Measurements from ENCODE around the gene CD82.

Gene CD82

GRCh38 chr11:44615041-44615755 is 49.7 kb downstream of the CD82 start:
- H3K27me3 Mint-ChIP-seq (ENCODE audit: low read depth) = no peaks in the 10 kb centered on the region
- H3K4me1 Mint-ChIP-seq (ENCODE audit: low read depth) = peaks cover 53% of the 10 kb centered on the region
- peak overlapping the region; percentile 75 for H3K27ac Mint-ChIP-seq
- H3K4me3 Mint-ChIP-seq = no peak overlapping the region
- H3K9me3 Mint-ChIP-seq = no peaks in the 10 kb centered on the region
- peaks cover 44% of the 10 kb centered on the region for H3K36me3 Mint-ChIP-seq (ENCODE audit: low read depth)

- Mint-ChIP-seq H3K36me3 (ENCODE audit: low read depth) (peaks cover 50% of the 10 kb centered on the region), H3K27ac (no peak overlapping the region), H3K4me1 (ENCODE audit: low read depth) (peaks cover 49% of the 10 kb centered on the region), H3K4me3 (no peak overlapping the region), H3K27me3 (ENCODE audit: low read depth) (no peaks in the 10 kb centered on the region), H3K9me3 (no peaks in the 10 kb centered on the region)
Observed at GRCh38 chr11:44615913-44616791, 50.7 kb downstream of the CD82 start.

- H3K36me3 Mint-ChIP-seq (ENCODE audit: low read depth) = peaks cover 56% of the 10 kb centered on the region
- H3K4me1 Mint-ChIP-seq (ENCODE audit: low read depth) = peaks cover 51% of the 10 kb centered on the region
- H3K27me3 Mint-ChIP-seq (ENCODE audit: low read depth) = no peaks in the 10 kb centered on the region
- no peaks in the 10 kb centered on the region for H3K9me3 Mint-ChIP-seq
- no peak overlapping the region for H3K4me3 Mint-ChIP-seq
- no peak overlapping the region for H3K27ac Mint-ChIP-seq
Observed at GRCh38 chr11:44617671-44618461, 52.4 kb downstream of the CD82 start.

GRCh38 chr11:44618561-44619425 is 53.3 kb downstream of the CD82 start:
- Mint-ChIP-seq H3K27me3 (ENCODE audit: low read depth) (no peaks in the 10 kb centered on the region), H3K36me3 (ENCODE audit: low read depth) (peaks cover 60% of the 10 kb centered on the region), H3K4me1 (ENCODE audit: low read depth) (peaks cover 53% of the 10 kb centered on the region), H3K9me3 (no peaks in the 10 kb centered on the region), H3K4me3 (no peak overlapping the region), H3K27ac (no peak overlapping the region)

GRCh38 chr11:44620328-44620725 is 54.9 kb downstream of the CD82 start:
- Mint-ChIP-seq H3K27ac (peak overlapping the region; percentile 52), H3K4me3 (no peak overlapping the region), H3K27me3 (ENCODE audit: low read depth) (no peaks in the 10 kb centered on the region), H3K36me3 (ENCODE audit: low read depth) (peaks cover 55% of the 10 kb centered on the region), H3K9me3 (no peaks in the 10 kb centered on the region), H3K4me1 (ENCODE audit: low read depth) (peaks cover 39% of the 10 kb centered on the region)

- H3K36me3 Mint-ChIP-seq (ENCODE audit: low read depth) = peaks cover 49% of the 10 kb centered on the region
- H3K27me3 Mint-ChIP-seq (ENCODE audit: low read depth) = no peaks in the 10 kb centered on the region
- no peak overlapping the region for H3K4me3 Mint-ChIP-seq
- H3K4me1 Mint-ChIP-seq (ENCODE audit: low read depth) = peaks cover 31% of the 10 kb centered on the region
- H3K27ac Mint-ChIP-seq = no peak overlapping the region
- H3K9me3 Mint-ChIP-seq = no peaks in the 10 kb centered on the region
Observed at GRCh38 chr11:44621140-44621681, 55.7 kb downstream of the CD82 start.

- H3K9me3 Mint-ChIP-seq = no peaks in the 10 kb centered on the region
- H3K4me1 Mint-ChIP-seq (ENCODE audit: low read depth) = peaks cover 31% of the 10 kb centered on the region
- no peak overlapping the region for H3K4me3 Mint-ChIP-seq
- peaks cover 49% of the 10 kb centered on the region for H3K36me3 Mint-ChIP-seq (ENCODE audit: low read depth)
- H3K27ac Mint-ChIP-seq = peak overlapping the region; percentile 26
- H3K27me3 Mint-ChIP-seq (ENCODE audit: low read depth) = no peaks in the 10 kb centered on the region
Observed at GRCh38 chr11:44621784-44622183, 56.3 kb downstream of the CD82 start.

- H3K27ac Mint-ChIP-seq = no peak overlapping the region
Observed at GRCh38 chr11:44622190-44622650, 56.8 kb downstream of the CD82 start.

GRCh38 chr11:44622721-44623258 is 57.3 kb downstream of the CD82 start:
- Mint-ChIP-seq H3K9me3 (no peaks in the 10 kb centered on the region), H3K36me3 (ENCODE audit: low read depth) (peaks cover 44% of the 10 kb centered on the region), H3K4me1 (ENCODE audit: low read depth) (peaks cover 29% of the 10 kb centered on the region), H3K27ac (no peak overlapping the region), H3K4me3 (no peak overlapping the region), H3K27me3 (ENCODE audit: low read depth) (no peaks in the 10 kb centered on the region)

More at GRCh38 chr11:44622190-44622650, 56.8 kb downstream of the CD82 start:
- Mint-ChIP-seq H3K27me3 (ENCODE audit: low read depth) (no peaks in the 10 kb centered on the region), H3K4me1 (ENCODE audit: low read depth) (peaks cover 31% of the 10 kb centered on the region), H3K4me3 (no peak overlapping the region), H3K36me3 (ENCODE audit: low read depth) (peaks cover 45% of the 10 kb centered on the region), H3K9me3 (no peaks in the 10 kb centered on the region)

- Mint-ChIP-seq H3K4me3 (no peak overlapping the region), H3K4me1 (ENCODE audit: low read depth) (peaks cover 28% of the 10 kb centered on the region), H3K27ac (peak overlapping the region; percentile 37), H3K27me3 (ENCODE audit: low read depth) (no peaks in the 10 kb centered on the region), H3K36me3 (ENCODE audit: low read depth) (peaks cover 41% of the 10 kb centered on the region), H3K9me3 (no peaks in the 10 kb centered on the region)
Observed at GRCh38 chr11:44623341-44623730, 57.9 kb downstream of the CD82 start.

GRCh38 chr11:44623731-44624491 is 58.4 kb downstream of the CD82 start:
- Mint-ChIP-seq H3K27ac (peak overlapping the region; percentile 63), H3K4me1 (ENCODE audit: low read depth) (peaks cover 28% of the 10 kb centered on the region), H3K36me3 (ENCODE audit: low read depth) (peaks cover 39% of the 10 kb centered on the region), H3K9me3 (no peaks in the 10 kb centered on the region), H3K4me3 (no peak overlapping the region), H3K27me3 (ENCODE audit: low read depth) (no peaks in the 10 kb centered on the region)

GRCh38 chr11:44624761-44625221 is 59.3 kb downstream of the CD82 start:
- no peaks in the 10 kb centered on the region for H3K9me3 Mint-ChIP-seq
- peaks cover 28% of the 10 kb centered on the region for H3K4me1 Mint-ChIP-seq (ENCODE audit: low read depth)
- no peaks in the 10 kb centered on the region for H3K27me3 Mint-ChIP-seq (ENCODE audit: low read depth)
- H3K27ac Mint-ChIP-seq = peak overlapping the region; percentile 56
- H3K4me3 Mint-ChIP-seq = no peak overlapping the region
- peaks cover 36% of the 10 kb centered on the region for H3K36me3 Mint-ChIP-seq (ENCODE audit: low read depth)
